Osteoblast (primary cell): ENCODE results near the gene C3orf20. TPM values are rescaled to one million over a fixed set of nuclear protein-coding genes. Genes with fewer than 3 reads are reported as not detected.

ENCODE experiments used
- DNase-seq: peaks from one replicate; pipeline ENCODE4 v3.0.0; 2011; ENCODE audit warnings: low spot score, mixed read lengths; ENCODE audit not compliant: insufficient read length; ENCODE audit errors: missing footprints
- H2AFZ ChIP-seq: 2 replicates; pipeline ENCODE4 v1.6.0; 2011; ENCODE audit warnings: mild to moderate bottlenecking, low read length
- H3K27ac ChIP-seq: 2 replicates; pipeline ENCODE4 v1.5.1; 2011; ENCODE audit warnings: mild to moderate bottlenecking, low read depth, low read length, moderate library complexity
- H3K27me3 ChIP-seq: 2 replicates; pipeline ENCODE4 v1.6.0; 2012; ENCODE audit warnings: mild to moderate bottlenecking, control low read depth, inconsistent platforms, low read length, moderate library complexity; ENCODE audit not compliant: insufficient read depth
- H3K36me3 ChIP-seq: 2 replicates; pipeline ENCODE4 v1.5.1; 2011; ENCODE audit warnings: mild to moderate bottlenecking, low read length, control low read depth, moderate library complexity; ENCODE audit not compliant: insufficient read depth
- H3K4me1 ChIP-seq: 2 replicates; pipeline ENCODE4 v1.5.1; 2011; ENCODE audit warnings: mild to moderate bottlenecking, low read length, control low read depth, moderate library complexity; ENCODE audit not compliant: insufficient read depth
- H3K4me2 ChIP-seq: 2 replicates; pipeline ENCODE4 v1.6.0; 2011; ENCODE audit warnings: mild to moderate bottlenecking, low read length; ENCODE audit not compliant: insufficient read depth
- H3K4me3 ChIP-seq: fragments of 200-600 bp; sonication (generic); 3 replicates; pipeline ENCODE4 v1.5.1; 2012; ENCODE audit warnings: mild to moderate bottlenecking, low read length, inconsistent platforms; ENCODE audit not compliant: insufficient read depth
- H3K79me2 ChIP-seq: 2 replicates; pipeline ENCODE4 v1.6.0; 2012; ENCODE audit warnings: mild to moderate bottlenecking, low read length, control low read depth, inconsistent platforms; ENCODE audit not compliant: insufficient read depth
- H3K9me3 ChIP-seq: 2 replicates; pipeline ENCODE4 v1.5.1; 2011; ENCODE audit warnings: low read depth, low read length, control low read depth
- H4K20me1 ChIP-seq: 2 replicates; pipeline ENCODE4 v1.6.0; 2012; ENCODE audit warnings: mild to moderate bottlenecking, low read length, control low read depth; ENCODE audit not compliant: insufficient read depth
- total RNA-seq: library from RNA; depleted of rRNA; stranded (reverse); fragments of >200 nt; gene quantifications from 2 replicates; pipeline ENCODE4 v1.2.3, GENCODE V29; 2012
- TF ChIP-seq, protein P1 (sequence below): IDR thresholded peaks from 2 replicates; pipeline ENCODE4 v1.5.1; 2011; ENCODE audit warnings: mild to moderate bottlenecking, low read depth, low read length, moderate library complexity; ENCODE audit errors: extremely low read depth

C3orf20 gene
- total RNA-seq, 1 donor: under 0.01 TPM

DNA sequence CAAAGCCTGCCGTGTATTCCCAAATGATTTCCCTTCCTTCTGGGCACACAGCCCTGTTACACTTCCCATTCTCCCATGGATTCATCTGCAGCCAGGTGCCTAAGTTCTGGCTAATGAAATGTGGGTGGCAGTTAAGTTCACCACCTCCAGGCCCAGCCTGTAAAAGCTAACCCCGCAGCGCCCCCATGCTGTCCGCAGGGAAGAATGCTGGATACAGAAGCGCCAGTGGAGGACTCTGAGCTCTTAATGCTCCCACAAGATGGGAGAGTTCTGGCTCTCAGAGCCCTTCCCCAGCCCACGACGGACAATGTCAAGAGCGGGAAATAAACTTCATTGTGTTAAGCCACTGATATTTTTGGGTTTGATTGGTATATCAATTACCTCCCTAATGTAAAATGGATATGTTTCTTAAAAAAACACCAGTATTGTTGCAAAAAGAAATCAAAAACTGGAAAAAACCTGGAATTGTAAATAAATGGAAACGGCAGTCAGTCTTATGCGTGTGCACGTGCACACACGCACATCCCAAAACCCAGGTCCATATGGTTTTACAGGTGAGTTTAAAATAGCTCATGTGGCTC is 106.1 kb downstream of the C3orf20 start:
- no peak overlapping the region for H2AFZ ChIP-seq
- H3K4me2 ChIP-seq: no peak overlapping the region
- H4K20me1 ChIP-seq: no peaks in the 10 kb centered on the region
- peak; percentile 58 for DNase-seq
- H3K27me3 ChIP-seq: no peaks in the 10 kb centered on the region
- H3K79me2 ChIP-seq: no peaks in the 10 kb centered on the region
- H3K4me1 ChIP-seq: no peaks in the 10 kb centered on the region
- no peaks in the 10 kb centered on the region for H3K36me3 ChIP-seq
- H3K9me3 ChIP-seq: no peaks in the 10 kb centered on the region
- TF ChIP-seq, protein P1, sequence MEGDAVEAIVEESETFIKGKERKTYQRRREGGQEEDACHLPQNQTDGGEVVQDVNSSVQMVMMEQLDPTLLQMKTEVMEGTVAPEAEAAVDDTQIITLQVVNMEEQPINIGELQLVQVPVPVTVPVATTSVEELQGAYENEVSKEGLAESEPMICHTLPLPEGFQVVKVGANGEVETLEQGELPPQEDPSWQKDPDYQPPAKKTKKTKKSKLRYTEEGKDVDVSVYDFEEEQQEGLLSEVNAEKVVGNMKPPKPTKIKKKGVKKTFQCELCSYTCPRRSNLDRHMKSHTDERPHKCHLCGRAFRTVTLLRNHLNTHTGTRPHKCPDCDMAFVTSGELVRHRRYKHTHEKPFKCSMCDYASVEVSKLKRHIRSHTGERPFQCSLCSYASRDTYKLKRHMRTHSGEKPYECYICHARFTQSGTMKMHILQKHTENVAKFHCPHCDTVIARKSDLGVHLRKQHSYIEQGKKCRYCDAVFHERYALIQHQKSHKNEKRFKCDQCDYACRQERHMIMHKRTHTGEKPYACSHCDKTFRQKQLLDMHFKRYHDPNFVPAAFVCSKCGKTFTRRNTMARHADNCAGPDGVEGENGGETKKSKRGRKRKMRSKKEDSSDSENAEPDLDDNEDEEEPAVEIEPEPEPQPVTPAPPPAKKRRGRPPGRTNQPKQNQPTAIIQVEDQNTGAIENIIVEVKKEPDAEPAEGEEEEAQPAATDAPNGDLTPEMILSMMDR: peak; percentile 71
- no peak overlapping the region for H3K4me3 ChIP-seq
- no peak overlapping the region for H3K27ac ChIP-seq

DNA sequence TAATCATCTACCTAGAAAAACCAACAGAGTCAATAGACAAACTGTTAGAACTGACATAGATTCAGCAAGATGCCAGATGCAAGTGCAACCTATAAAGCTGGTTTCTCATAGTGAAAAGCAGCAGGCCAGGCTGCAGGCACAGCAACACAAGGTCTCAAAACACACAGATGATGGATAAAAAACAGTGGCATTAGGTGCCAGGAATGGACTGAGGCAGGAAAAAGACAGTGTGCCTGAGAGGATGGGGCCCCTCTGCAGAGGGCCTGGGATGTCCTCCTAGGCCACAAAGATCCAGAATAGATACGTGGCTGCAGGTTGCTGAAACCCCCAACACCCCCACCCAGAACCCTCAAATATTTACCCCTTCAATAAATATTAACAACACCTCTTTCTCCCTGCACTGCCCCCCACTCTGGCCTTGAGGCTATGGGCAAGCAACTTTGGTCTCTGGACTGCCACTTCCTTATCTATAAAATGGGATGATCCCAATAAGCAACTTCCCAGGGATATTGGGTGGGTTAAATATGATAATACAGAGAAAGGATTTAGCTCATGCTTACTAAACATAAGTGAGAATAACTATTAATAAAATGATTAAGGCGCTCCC is 108.6 kb downstream of the C3orf20 start:
- Histone ChIP-seq H3K27me3 (no peaks in the 10 kb centered on the region), H3K27ac (no peak overlapping the region), H3K9me3 (no peaks in the 10 kb centered on the region), H3K79me2 (no peaks in the 10 kb centered on the region), H3K4me1 (no peaks in the 10 kb centered on the region), H2AFZ (no peak overlapping the region), H3K4me3 (no peak overlapping the region), H4K20me1 (no peaks in the 10 kb centered on the region), H3K36me3 (no peaks in the 10 kb centered on the region), H3K4me2 (no peak overlapping the region)
- TF ChIP-seq, protein P1: no peak
- no peak for DNase-seq

DNA sequence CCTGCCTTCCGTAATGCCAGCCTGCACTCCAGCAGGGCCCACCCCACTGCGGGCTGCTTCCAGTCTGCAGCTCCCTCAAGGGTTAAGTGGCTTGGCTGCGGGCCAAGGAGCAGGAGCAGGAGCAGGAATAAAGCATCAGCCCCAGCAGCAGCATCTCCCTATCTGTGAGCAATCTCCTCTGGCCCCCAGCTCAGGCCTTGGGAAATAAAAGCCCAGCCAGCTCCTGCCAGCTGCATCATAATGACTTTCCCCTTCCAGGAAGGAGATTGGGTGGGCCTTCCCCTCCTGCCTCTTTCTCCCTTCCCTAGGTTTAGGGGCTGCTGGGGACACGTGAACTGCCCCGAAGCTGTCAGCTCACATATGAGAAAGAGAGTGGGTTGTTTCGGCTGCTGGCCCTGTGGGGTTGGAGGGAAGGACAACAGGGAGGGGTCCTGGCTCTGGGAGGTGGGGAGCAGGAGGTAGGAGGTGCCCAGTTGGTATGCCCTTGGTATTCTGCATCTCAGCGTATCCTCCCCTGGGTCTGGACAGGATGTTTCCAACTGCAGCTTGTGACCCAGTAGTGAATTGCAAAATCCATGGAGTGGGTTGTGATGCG is 109.2 kb downstream of the C3orf20 start:
- TF ChIP-seq, protein P1: no peak

More for the DNA sequence above, 109.2 kb downstream of the C3orf20 start:
- Histone ChIP-seq H3K36me3 (no peaks in the 10 kb centered on the region), H3K4me2 (no peak overlapping the region), H3K27me3 (no peaks in the 10 kb centered on the region), H3K9me3 (no peaks in the 10 kb centered on the region), H3K27ac (no peak overlapping the region), H4K20me1 (no peaks in the 10 kb centered on the region), H2AFZ (no peak overlapping the region), H3K4me1 (no peaks in the 10 kb centered on the region), H3K79me2 (no peaks in the 10 kb centered on the region), H3K4me3 (no peak overlapping the region)
- DNase-seq: no peak
